GM19023 (cell line): ENCODE measurements around the gene ZNF554.
"Not testable (repeated sequence)": the region's sequence is repeated elsewhere in the genome, so short reads cannot be mapped to it uniquely, and the experiment has no call there.

ENCODE experiments used
- ATAC-seq: cut with Tn5 transposase; IDR thresholded peaks from one replicate; pipeline ENCODE4 v1.9.1; 2021; ENCODE audit warnings: mild to moderate bottlenecking, moderate library complexity; ENCODE audit not compliant: unreplicated experiment

ZNF554 gene

DNA sequence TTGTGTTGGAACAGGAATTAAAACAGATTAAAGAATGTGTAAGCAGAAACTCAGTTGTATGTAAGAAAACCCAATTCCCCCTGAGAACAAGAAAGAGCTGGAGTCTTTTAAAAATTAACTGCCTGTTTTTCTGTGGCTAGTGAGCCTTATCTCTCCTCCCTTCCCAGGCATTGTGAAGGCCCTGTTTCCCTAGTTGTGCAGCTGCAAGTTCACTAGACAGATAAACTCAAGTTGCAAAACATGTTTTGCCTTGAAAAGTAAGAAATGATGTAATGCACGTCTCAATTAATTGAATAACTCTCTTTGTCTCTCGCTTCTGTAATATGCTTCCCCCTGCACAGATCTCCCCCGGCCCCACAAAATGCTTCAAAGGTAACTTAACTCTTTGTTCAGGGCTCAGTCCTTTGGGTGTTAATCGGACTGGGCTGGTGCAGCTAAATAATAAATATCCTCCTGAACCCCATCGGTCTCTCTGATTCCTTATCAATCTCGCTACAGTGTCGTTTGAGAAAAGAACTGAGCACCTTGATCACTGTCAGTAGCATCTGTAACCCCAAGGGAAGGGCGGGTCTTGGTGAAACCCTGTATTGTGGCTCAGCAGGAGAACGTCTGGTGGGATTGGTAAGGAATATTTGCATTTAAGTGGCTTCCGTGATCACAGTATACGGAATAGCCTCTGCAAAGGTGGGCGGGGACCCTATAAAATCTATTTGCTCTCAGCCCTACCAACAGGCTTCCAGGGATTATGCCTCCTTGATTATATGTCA lies 45.8 kb downstream of the ZNF554 start:
- ATAC-seq, result no peak

DNA sequence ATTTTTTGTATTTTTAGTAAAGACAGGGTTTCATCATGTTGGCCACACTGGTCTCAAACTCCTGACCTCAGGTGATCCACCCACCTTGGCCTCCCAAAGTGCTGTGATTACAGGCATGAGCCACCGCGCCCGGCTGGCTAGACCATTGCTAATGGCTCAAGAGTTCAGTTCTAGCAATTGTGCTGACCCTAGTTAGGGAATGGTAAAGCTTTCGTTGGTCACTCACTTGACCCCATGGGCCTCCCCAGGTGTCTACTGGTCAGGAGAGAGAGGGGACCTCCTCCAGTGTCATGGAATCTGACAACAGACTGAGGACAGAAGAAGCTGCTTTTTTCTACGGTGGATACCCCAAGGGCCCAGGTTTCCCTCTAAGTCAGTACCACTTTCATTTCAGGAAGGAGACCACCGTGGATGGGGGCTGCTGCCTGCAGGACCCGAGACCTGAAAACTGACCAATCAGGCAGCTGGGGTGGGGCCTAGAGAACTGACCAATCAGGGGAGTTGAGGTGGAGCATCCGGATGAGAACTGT lies 46.9 kb downstream of the ZNF554 start:
- ATAC-seq, result no peak

DNA sequence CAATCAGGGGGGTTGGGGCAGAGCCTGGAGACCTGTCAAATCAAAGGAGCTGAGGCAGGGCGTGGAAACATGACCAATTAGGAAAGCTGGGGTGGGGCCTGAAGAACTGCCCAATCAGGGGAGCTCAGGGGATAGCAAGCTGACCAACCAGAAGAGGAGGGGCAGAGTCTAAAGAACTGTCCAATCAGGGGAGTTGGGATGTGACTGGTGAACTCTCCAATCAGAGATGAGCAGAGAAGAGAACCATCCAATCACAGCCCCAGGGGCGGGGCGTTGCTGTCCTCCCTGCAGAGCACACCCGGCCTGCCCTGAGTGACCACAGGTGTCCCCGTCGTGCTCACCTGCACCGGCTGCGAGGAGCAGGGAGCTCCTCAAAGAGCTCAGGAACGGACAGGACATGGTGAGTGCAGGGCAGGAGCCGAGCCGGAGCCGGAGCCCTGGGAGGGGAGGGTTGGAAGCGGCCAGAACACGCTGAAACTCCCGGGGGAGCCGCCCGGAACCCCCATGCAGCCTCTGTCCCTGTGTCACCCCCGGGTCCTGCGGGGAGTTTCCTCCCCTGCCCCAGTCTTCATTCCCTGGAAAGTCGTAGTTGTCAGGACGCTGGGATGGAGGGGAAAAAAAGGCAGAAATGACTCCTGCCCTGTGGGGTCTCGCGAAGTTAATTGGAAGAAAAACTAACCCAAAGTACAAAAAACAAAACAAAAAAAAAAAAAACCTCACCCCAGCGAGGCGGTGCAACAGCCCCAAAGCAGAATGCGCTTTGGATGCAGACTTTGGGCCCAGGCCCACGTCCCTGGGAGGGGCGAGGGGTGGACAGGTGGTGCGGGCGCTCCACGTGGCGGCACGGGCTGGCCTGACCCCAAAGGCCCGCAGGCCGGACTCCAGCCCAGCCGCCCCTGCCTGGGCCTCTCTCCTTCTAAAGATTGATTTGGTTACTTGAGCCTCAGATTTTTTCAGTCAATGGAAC lies 47.6 kb downstream of the ZNF554 start, which contains the start of gene ZNF556:
Gene ZNF556 (plus strand): TSS at position 311 of the 967 bp plus-strand sequence. CDS start 87 bp downstream, at position 398.
- ATAC-seq, result no peak

DNA sequence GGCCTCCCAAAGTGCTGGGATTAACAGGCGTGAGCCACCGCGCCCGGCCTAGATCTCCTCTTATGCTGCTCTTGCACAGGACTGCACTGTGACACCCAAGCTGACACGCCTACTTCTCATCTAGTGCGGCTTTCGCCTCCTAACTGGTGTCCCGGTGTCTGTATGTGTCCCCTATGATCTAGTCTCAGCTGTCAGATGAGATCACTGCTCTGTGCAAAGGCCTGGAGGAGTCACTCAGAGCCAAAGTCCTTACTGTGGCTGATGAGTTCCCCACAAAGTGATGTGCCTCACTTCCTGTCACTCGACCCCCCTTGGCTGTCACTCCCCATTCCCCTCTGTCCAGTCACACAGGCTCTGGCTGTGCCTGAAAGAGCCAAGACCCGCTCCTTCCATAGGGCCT lies 50.0 kb downstream of the ZNF554 start:
- ATAC-seq, result no peak

DNA sequence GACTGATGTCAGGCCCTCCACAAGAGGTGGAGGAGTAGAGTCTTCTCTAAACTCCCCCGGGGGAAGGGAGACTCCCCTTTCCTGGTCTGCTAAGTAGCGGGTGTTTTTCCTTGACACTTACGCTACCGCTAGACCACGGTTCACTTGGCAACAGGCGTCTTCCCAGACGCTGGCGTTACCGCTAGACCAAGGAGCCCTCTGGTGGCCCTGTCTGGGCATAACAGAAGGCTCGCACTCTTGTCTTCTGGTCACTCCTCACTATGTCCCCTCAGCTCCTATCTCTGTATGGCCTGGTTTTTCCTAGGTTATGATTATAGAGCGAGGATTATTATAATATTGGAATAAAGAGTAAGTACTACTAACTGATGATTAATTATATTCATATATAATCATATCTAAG lies 52.5 kb downstream of the ZNF554 start:
- ATAC-seq, result not testable (repeated sequence)

DNA sequence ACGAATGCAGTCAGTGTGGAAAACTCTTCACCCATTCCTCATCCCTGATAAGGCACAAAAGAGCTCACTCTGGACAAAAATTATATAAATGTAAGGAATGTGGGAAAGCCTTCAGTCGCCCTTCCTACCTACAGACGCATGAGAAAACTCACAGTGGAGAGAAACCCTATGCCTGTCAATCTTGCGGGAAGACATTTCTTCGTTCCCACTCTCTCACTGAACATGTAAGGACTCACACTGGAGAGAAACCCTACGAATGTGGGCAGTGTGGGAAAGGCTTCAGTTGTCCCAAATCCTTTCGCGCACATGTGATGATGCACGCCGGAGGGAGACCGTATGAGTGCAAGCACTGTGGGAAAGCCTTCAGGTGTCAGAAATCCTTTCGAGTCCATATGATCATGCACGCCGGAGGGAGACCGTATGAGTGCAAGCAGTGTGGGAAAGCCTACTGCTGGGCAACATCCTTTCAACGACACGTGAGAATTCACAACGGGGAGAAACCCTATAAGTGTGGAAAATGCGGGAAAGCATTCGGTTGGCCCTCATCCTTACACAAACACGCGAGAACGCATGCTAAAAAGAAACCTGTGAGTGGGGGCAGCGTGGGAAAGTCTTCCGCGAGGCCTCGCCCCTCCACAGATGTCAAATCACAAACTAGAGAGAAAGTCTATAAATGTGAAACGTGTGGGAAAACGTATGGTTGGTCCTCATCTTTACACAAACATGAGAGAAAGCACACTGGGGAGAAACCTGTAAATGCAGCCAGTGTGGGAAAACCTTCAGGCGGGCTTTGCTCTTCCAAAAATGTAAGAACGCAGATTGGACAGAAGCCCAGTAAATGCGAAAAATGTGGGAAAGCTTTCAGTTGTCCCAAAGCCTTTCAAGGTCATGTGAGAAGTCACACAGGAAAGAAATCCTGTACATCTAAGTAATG lies 58.0 kb downstream of the ZNF554 start:
- no peak for ATAC-seq

DNA sequence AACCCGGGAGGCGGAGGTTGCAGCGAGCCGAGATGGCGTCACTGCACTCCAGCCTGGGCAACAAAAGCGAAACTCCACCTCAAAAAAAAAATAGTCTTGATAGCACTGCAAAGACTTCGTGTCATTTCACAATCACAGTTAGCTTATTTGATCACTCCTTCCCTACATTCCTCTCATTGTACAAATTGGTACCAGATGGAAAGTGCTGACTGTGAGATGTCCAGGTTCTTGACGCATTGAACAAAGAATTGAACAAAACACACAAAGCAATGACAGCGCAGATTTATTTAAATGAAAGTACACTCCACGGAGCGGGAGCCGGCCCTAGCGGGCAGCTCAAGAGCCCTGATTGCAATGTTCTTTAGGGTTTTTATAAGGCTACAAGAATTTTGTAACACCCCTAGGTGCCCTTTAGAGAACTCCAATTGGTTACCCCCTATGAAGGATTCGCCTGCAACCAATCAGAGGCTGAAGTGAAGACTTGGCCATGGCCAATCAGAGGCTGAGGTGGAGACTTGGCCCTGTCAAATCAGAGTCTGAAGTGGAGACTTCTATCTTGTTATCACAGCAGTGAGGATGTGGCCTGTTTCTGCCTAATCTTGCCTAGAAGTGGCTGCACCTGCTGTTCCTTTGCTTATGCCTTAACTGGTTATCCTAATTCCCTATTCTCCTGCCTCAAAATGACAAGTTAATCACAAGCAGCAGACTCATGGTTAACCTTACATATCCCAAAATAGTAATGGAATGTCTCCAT lies 64.2 kb downstream of the ZNF554 start:
- no peak for ATAC-seq

DNA sequence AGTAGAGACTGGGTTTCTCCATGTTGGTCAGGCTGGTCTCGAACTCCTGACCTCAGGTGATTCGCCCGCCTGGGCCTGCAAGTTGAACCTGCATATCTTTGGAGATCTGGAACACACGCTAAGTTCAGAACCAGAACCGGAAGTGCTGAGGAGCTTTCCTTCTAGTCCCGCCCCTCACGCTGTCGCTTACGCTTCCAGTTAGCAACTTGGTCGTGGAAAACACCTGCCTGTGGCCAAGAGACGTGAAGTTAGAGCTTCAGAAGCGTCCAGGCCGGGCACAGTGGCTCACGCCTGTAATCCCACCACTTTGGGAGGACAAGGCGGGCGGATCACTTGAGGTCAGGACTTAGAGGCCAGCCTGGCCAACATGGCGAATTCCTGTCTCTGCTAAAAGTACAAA lies 66.1 kb downstream of the ZNF554 start:
- no peak for ATAC-seq
